GM23248 (cell line): Measurements from ENCODE around the gene CHD9. TPM values are rescaled to one million over a fixed set of nuclear protein-coding genes. Genes with fewer than 3 reads are reported as not detected.

Experiments used
- DNase-seq: peaks from one replicate; pipeline ENCODE4 v3.0.0-alpha.2; 2015
- H2AFZ ChIP-seq: fragments of 200-600 bp; sonication (generic); 2 replicates; pipeline ENCODE4 v1.6.1; 2016; ENCODE audit warnings: antibody characterized with exemption
- H3F3A ChIP-seq: fragments of 200-600 bp; sonication (generic); 2 replicates; pipeline ENCODE4 v1.6.1; 2016; ENCODE audit warnings: mild to moderate bottlenecking, antibody characterized with exemption, mixed run types; ENCODE audit not compliant: insufficient read depth
- H3K27ac ChIP-seq: fragments of 200-600 bp; sonication (generic); 2 replicates; pipeline ENCODE4 v1.5.1; 2016; ENCODE audit warnings: mild to moderate bottlenecking
- H3K27me3 ChIP-seq: fragments of 200-600 bp; sonication (generic); replicated peaks from 2 replicates; pipeline ENCODE4 v1.6.1; 2016; ENCODE audit warnings: mild to moderate bottlenecking; ENCODE audit not compliant: insufficient read depth
- H3K36me3 ChIP-seq: fragments of 200-600 bp; sonication (generic); 2 replicates; pipeline ENCODE4 v1.6.1; 2016; ENCODE audit warnings: low read depth, mild to moderate bottlenecking
- H3K4me1 ChIP-seq: fragments of 200-600 bp; sonication (generic); 2 replicates; pipeline ENCODE4 v1.6.1; 2016; ENCODE audit warnings: mild to moderate bottlenecking; ENCODE audit not compliant: insufficient read depth
- H3K4me2 ChIP-seq: fragments of 200-600 bp; sonication (generic); one replicate; pipeline ENCODE4 v1.6.1; 2016; ENCODE audit warnings: mild to moderate bottlenecking; ENCODE audit not compliant: unreplicated experiment
- H3K4me3 ChIP-seq: fragments of 200-600 bp; sonication (generic); 2 replicates; pipeline ENCODE4 v1.5.1; 2016; ENCODE audit warnings: mild to moderate bottlenecking
- H3K79me2 ChIP-seq: fragments of 200-600 bp; sonication (generic); 2 replicates; pipeline ENCODE4 v1.6.1; 2016; ENCODE audit warnings: mild to moderate bottlenecking; ENCODE audit not compliant: insufficient read depth
- H3K9ac ChIP-seq: fragments of 200-600 bp; sonication (generic); 2 replicates; pipeline ENCODE4 v1.6.1; 2016; ENCODE audit warnings: mild to moderate bottlenecking
- H3K9me2 ChIP-seq: fragments of 200-600 bp; sonication (generic); 2 replicates; pipeline ENCODE4 v1.6.1; 2016; ENCODE audit warnings: mixed run types, mild to moderate bottlenecking, moderate library complexity; ENCODE audit not compliant: insufficient read depth
- H3K9me3 ChIP-seq: fragments of 200-600 bp; sonication (generic); one replicate; pipeline ENCODE4 v1.6.1; 2017; ENCODE audit warnings: low read depth
- H4K20me1 ChIP-seq: fragments of 200-600 bp; sonication (generic); 2 replicates; pipeline ENCODE4 v1.6.0; 2016; ENCODE audit not compliant: insufficient read depth
- EZH2 ChIP-seq: fragments of 200-600 bp; sonication (generic); IDR thresholded peaks from 2 replicates; pipeline ENCODE4 v1.6.1; 2018; ENCODE audit warnings: antibody characterized with exemption, mild to moderate bottlenecking; ENCODE audit not compliant: insufficient read depth, poor library complexity, severe bottlenecking
- EZH2phosphoT487 ChIP-seq: fragments of 200-600 bp; sonication (generic); IDR thresholded peaks from 2 replicates; pipeline ENCODE4 v1.6.1; 2018; ENCODE audit warnings: antibody characterized with exemption, moderate library complexity, mild to moderate bottlenecking, low read depth; ENCODE audit not compliant: insufficient read depth
- WGBS, 2 experiments: methylation state at CpG; one replicate each; pipeline ENCODE4 v1.1.6; 2015 to 2017; ENCODE audit warnings: low lambda C conversion rate in 2 of 2, low coverage in 1 of 2; ENCODE audit errors: missing lambda C conversion rate in 2 of 2; 5-methylcytosine and 5-hydroxymethylcytosine counted together
- in situ Hi-C: fragments of 300-500 bp; cut with MboI; formaldehyde crosslinking; loops from 2 replicates; pipeline ENCODE4 v1.15.0; 2020
- polyA plus RNA-seq: library from polyadenylated mRNA; unstranded; fragments of >200 nt; fragmentation: Nextera tagmentation; extraction: Ambion mirVana; gene quantifications from 2 replicates; pipeline ENCODE4 v1.2.1, GENCODE V29; 2016
- total RNA-seq: library from RNA; depleted of rRNA; stranded (reverse); fragments of >200 nt; shearing (Covaris generic); gene quantifications from 2 replicates; pipeline ENCODE4 v1.2.3, GENCODE V29; 2014

Gene CHD9
- total and polyA plus RNA-seq, 2 experiments from 2014 or later: 20.5 to 47.4 TPM

DNA sequence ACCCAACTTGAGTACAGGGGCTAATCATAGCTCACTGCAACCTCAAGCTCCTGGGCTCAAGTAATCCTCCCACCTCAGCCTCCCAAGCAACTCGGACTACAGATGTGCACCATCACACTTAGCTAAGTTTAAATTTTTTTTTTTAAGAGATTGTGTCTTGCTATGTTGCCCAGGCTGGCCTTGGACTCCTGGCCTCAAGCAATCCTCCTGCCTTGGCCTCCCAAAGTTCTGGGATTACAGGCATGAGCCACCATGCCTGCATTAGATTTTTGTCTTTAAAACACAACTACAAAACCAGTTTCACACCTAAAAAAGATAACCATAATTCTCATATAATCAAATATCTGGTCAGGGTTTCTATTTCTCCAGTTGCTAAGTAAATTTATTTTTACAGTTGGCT is 147.1 kb downstream of the CHD9 start:
- peaks cover 98% of the 10 kb centered on the region for H3K79me2 ChIP-seq
- 0 out of 2 replicates have a peak, but pooled peaks cover 2% of the 10 kb centered on the region for H3K4me1 ChIP-seq
- H3K27ac ChIP-seq: no peak overlapping the region
- H3K9me3 ChIP-seq: no peaks in the 10 kb centered on the region
- in situ Hi-C loops: no loop called here
- no peak overlapping the region for H3K4me2 ChIP-seq
- no peaks in the 10 kb centered on the region for H4K20me1 ChIP-seq
- 94 to 100% methylated on average over 1 of the region's 1 CpG for WGBS, 2 experiments
- TF ChIP-seq EZH2phosphoT487 (no peak), EZH2 (no peak)
- H3F3A ChIP-seq: peaks cover 19% of the 10 kb centered on the region
- no peaks in the 10 kb centered on the region for H3K36me3 ChIP-seq
- H3K9ac ChIP-seq: no peak overlapping the region
- H3K4me3 ChIP-seq: no peak overlapping the region
- no peaks in the 10 kb centered on the region for H3K9me2 ChIP-seq
- no peak overlapping the region for H2AFZ ChIP-seq
- no peak for DNase-seq
- H3K27me3 ChIP-seq: no peaks in the 10 kb centered on the region

- Histone ChIP-seq H3K27ac (no peak overlapping the region), H3F3A (peaks cover 24% of the 10 kb centered on the region), H3K4me1 (peaks cover 7% of the 10 kb centered on the region), H3K4me2 (no peak overlapping the region), H3K9ac (no peak overlapping the region), H3K79me2 (peaks cover 98% of the 10 kb centered on the region), H3K36me3 (no peaks in the 10 kb centered on the region), H3K4me3 (no peak overlapping the region), H3K9me2 (no peaks in the 10 kb centered on the region), H2AFZ (no peak overlapping the region), H3K9me3 (no peaks in the 10 kb centered on the region), H4K20me1 (no peaks in the 10 kb centered on the region), H3K27me3 (no peaks in the 10 kb centered on the region)
- in situ Hi-C loops: no loop called here
- DNase-seq: no peak
- TF ChIP-seq EZH2phosphoT487: no peak
- no peak for TF ChIP-seq EZH2
Observed at GRCh38 chr16:53202398-53202797, 147.6 kb downstream of the CHD9 start.

- H3K36me3 ChIP-seq: 0 out of 2 replicates have a peak, but pooled peaks cover 4% of the 10 kb centered on the region
- H4K20me1 ChIP-seq: no peaks in the 10 kb centered on the region
- H3K9ac ChIP-seq: peak overlapping the region; percentile 85
- 0 to 1% methylated on average over 8 of the region's 8 CpGs for WGBS, 2 experiments
- H2AFZ ChIP-seq: peak overlapping the region; percentile 78
- no peaks in the 10 kb centered on the region for H3K9me2 ChIP-seq
- no peak for TF ChIP-seq EZH2phosphoT487
- TF ChIP-seq EZH2: no peak
- H3K27ac ChIP-seq: peak overlapping the region; percentile 90
- no peaks in the 10 kb centered on the region for H3K9me3 ChIP-seq
- H3K4me1 ChIP-seq: peaks cover 46% of the 10 kb centered on the region
- H3F3A ChIP-seq: peaks cover 47% of the 10 kb centered on the region
- in situ Hi-C loops: no loop called here
- H3K79me2 ChIP-seq: peaks cover 89% of the 10 kb centered on the region
- peak; percentile 89 for DNase-seq
- no peaks in the 10 kb centered on the region for H3K27me3 ChIP-seq
- peak overlapping the region; percentile 76 for H3K4me3 ChIP-seq
- H3K4me2 ChIP-seq: peak overlapping the region; percentile 97
Observed at GRCh38 chr16:53207810-53208752, 153.3 kb downstream of the CHD9 start.

GRCh38 chr16:53209429-53209828 is 154.6 kb downstream of the CHD9 start:
- Histone ChIP-seq H3K36me3 (0 out of 2 replicates have a peak, but pooled peaks cover 4% of the 10 kb centered on the region), H3K27me3 (no peaks in the 10 kb centered on the region), H3K27ac (peak overlapping the region; percentile 90), H3K79me2 (peaks cover 91% of the 10 kb centered on the region), H3K4me2 (peak overlapping the region; percentile 97), H3K9ac (peak overlapping the region; percentile 85), H3K9me2 (no peaks in the 10 kb centered on the region), H3K9me3 (no peaks in the 10 kb centered on the region), H3K4me1 (peaks cover 56% of the 10 kb centered on the region), H3K4me3 (peak overlapping the region; percentile 76), H3F3A (peaks cover 47% of the 10 kb centered on the region), H2AFZ (peak overlapping the region; percentile 27; the same call in 1 of the 2 replicates), H4K20me1 (no peaks in the 10 kb centered on the region)
- in situ Hi-C loops: no loop called here
- peak; percentile 23 for DNase-seq
- WGBS, 2 experiments: 12 to 14% methylated on average over 5 of the region's 5 CpGs
- no peak for TF ChIP-seq EZH2
- TF ChIP-seq EZH2phosphoT487: no peak
